ENCODE measurements around the gene ADCY5.

Gene ADCY5

DNA sequence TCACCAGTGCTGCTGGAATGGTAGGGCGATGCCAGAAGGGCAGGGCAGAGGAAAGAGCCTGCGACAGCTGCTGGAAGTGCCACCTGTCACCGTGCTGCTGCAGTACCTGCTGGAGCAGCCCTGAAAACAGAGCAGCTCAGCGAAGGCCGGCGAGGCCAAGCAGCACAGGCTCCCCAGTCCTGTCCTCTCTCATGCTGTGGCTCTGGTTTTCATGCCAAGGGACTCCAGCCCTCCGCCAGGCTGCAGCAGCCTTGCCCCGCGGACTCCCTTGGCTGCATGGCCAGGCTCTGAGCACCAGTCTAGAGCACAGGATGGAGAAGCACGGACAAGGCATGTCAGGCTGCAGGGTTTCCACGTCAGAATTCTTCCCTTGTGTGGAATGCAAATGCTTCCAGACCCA, 43.9 kb downstream of the ADCY5 start:
- DNase-seq, result peak in 1 of 2 donors; percentile 14

DNA sequence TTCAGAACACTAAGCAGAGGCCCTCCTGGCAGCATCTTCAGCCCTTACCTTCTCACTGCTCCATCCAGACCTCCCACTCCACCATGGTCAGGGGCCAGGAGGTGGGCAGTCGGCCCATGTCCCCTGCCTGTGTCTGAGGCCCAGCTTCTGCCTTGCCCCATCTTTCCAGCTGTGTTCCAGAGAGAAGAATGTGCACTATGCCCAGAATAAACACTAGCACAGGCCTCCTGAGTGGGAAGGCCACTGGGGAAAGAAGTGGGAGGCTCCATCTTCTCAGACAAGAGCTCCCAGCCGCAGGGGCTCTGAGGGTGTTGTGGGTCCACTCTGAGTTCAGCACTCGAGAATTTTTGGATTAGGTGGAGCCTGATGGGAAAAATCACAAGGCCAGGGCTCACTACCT, 44.5 kb downstream of the ADCY5 start:
- no peak for DNase-seq

DNA sequence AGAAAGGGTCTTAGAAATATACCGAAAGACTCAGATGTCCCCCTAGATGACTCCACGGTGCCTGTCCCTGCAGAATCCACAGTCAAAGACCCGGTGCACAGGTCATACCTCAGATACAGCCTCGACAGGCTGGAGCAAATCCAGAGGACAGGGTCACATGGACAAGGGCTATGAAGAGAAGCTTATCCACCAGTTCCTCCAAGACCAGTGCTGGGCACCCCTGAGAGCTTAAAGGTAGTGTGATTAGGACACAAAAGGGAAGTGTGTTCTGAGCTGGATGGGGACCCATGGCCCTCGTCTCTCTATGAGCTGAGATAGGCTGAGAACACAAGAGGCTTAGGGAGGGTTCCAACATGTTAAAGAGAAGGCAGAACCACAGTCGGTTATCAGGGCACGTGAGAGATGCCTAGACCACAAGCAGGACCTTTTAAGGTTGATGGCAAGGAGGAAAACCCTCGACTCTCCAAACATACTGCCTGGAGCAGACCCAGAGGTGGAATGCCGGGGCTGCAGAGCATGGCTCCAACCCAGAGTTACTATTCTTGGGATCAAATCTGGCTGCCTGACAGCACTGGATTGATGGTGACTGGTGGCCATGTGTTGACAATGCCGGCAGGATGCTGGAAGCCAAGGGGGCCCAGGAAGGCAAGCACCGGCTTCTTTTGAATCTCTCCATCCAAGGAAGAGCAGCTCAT, 46.9 kb downstream of the ADCY5 start:
- no peak for DNase-seq

DNA sequence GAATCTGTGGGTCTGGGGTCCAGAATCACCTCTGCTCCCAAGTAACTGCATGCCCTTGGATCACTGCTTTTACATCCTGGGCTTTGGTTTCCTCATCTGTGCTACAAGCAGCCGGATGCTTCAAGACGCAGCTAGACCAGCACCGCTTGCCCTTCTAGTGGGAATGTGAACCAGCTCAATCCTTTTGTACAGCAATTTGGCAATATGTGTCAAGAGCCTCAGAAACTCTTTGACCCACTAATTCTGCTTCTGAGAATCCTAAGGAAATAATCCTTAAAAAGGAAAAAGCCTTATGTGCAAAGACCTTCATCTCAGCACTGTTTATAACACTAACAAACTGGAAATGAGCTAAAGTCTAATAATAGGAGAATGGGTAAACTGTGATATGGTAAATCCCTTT, 48.7 kb downstream of the ADCY5 start:
- no peak for DNase-seq

DNA sequence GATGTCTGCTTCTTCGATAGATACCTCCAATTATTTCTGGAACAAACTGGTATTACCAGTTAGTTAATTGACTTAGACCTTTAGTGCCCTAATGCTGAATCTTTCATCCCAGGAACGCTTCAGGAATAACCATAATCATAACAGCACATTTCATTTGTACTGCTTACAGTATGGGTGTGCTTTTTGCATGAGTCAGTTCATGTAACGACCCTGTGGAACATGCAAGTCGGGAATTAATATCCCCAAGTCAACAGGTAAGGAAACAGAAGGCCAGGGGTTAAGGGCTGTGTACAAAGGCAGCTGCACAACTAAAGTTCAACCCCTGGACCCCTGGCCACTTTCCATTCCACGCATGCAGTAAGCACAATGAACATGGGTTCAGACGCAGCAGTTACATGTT, 49.2 kb downstream of the ADCY5 start:
- no peak for DNase-seq

DNA sequence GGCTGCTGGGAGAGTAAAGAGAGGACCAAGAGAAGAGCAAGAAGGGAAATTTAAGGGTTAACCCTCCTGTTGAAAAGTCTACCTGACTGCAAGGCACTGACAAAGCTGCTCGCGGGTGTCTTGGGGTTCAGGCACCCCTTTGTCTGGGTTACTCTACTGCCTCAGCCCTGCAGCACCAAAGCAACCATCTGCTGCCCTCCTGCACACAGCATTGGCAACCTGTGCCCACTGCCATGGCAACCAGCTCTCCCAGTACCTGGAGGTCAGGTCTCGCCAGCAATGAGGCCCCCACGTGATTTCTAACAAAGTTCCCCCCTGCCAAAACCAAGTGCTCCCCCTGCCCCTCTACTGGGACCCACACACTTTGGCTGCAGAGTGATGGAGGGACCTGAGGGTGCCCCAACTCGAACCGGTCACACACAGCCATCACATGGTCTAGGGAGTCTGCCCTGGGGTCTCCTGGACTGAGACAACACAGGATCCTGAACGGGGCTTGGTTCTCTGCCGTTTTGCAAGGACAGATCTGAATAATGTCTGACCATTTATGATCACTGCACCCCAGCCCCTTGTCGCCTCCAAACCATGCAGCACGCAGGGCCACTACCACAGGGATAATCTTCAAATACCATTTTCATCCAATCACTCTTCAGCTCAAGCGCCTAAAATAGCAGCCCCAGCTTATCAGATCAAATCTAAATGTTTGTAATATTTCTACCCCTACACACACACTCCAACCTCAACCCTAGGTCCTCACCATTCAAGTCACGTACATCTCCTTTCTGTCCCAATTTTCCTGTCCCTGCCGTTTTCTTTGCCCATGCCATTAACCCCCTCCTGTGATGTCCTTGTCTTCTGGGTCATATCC, 50.7 kb downstream of the ADCY5 start:
- no peak for DNase-seq

DNA sequence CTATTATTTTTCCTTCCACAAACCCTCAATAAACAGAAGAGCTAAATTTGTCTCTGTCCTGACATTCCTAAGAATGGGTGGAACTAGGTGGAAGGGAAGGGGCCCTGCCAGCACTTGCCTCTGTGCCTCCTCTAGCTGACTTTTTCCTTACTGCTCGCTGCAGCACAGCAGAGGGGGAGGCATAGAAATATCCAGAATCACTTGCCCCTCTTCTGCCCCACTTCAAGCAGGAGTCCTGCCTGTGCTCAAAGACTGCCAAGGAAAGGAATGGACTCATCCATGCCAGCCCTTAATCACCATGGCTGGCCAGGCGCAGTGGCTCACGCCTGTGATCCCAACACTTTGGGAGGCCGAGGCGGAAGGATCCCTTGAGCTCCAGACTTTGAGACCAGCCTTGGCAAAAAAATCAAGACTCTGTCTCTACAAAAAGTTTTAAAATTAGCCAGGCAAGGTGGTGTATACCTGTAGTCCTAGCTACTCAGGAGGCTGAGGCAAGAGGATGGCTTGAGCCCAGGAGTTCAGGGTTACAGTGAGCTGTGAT, 51.8 kb downstream of the ADCY5 start:
- DNase-seq, result no peak

DNA sequence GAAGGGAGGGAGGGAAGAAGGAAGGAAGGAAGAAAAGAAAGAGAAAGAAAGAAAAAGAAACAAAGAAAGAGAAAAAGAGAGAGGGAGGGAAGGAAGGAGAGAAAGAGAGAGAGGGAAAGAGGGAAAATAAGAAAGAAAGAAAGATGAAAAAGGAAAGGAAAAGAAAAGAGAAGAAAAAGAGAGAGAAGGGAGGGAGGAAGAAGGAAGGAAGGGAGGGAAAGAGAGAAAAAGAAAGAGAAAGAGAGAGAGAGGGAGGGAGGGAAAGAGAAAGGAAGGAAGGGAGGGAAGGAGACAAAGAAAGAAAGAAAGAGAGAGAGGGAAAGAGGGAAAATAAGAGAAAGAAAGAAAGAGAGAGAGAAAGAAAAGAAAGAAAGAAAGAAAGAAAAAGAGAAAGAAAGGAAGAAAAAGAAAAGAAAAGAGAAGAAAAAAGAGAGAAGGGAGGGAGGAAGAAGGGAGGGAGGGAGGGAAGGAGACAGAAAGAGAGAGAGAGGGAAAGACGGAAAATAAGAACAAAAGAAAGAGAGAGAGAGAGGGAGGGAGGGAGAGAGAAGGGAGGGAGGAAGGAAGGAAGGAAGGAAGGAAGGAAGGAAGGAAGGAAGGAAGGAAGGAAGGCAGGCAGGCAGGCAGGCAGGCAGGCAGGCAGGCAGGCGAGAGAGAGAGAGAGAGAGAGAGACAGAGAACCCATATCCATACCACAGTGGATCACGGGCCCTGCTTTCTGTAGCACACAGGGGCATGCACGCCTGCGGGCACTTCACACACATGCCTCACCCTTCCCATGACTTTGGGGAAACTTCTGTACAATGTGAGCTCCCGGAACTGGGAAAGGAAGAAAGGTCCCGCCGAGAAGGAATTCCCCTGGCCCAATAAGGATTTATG, 52.5 kb downstream of the ADCY5 start:
- no peak for DNase-seq

DNA sequence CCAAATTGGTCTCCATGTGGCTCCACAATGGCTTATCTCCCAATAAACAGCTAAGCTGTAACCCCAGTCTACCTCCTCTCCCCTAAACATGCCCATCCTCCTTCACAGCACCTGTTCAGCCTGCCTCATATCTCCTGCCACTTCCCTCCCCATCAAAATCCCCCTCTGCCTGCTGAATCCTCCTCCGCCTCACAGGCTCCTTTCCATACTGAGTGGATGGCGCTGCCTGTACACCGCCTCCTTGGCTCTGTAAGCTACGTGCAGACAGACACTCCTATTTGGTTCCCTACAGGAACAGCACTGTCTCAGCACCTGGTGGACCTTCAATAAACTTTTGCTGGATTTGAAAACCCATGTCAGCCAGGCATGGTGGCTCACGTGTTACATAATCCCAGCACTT, 53.7 kb downstream of the ADCY5 start:
- no peak for DNase-seq

DNA sequence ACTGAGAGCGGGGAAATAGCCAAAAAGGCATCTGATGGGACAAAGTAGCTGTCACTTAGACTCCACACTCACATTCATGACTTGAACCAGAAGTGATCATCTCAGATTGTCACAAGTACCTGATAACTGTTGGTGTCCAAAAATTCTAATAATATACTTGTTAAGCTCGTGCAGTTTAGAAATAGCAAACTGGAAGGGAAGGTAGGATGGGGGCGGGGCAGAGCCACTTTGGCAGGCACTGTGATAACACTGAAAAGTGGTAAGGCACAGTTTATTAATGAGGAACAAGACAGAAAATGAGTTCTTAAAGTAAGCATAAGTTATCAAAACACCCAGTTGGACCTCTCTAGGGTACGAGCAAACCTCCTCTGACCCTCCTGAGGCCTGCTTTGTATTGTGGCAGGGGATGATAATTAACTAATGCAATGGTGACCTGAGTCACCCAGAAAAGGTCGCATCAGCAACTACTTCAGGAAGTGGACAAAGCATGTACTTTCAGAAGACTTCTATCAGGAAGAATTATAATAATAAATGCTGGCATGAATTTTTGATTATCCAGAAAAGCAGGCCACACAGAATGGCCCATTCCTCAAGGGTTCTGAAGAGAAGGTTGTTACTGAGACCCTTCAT, 54.4 kb downstream of the ADCY5 start:
- no peak for DNase-seq

DNA sequence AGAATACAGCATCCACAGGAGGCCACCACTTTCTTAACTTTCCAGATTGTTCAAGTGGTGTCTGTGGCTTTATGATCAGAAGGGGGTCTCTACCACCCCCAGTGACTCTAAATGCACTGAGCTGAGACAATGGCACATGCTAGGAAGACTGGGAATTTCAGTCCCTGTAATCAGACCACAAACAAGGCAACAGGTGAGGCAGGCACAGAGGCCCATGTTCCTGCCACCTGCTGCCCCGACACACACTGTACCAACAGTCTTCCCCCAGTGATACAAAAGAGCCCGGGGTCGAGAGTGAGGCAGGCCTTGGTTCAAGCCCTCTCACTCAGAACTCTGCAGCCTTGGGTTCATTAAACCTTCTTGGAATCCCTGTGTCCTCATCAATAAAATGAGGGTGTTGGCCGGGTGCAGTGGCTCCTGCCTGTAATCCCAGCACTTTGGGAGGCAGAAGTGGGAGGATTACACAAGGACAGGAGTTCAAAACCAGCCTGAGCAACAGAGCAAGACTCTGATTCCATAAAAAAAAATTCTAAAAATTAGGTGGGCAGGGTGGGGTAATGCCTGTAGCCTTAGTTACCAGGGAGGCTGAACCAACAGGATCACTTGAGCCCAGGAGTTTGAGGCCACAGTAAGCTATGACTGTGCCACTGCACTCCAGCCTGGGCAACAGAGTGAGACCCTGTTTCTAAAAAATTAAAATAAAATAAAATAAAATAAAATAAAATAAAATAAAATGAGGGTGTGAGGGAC, 55.8 kb downstream of the ADCY5 start:
- no peak for DNase-seq

DNA sequence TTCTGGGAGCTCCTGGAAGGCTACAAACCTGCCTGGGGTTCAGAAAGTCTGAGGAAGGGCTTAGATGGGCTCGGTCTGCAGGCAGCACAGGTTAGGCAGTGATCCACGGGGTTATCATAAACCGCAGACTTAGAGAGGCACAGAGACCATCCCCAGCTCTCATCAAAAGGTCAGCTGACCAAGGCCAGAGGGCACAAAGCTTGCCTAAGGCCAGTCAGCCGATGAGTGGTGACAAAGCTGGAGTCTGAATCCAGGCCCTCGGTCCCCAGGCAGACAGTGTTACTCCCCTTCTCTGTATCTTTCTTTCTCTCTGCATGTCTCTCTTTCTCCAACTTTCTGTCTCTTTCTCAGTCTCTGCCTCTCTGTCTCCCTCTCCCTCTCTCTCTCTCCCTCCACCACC, 56.5 kb downstream of the ADCY5 start:
- DNase-seq, result no peak

DNA sequence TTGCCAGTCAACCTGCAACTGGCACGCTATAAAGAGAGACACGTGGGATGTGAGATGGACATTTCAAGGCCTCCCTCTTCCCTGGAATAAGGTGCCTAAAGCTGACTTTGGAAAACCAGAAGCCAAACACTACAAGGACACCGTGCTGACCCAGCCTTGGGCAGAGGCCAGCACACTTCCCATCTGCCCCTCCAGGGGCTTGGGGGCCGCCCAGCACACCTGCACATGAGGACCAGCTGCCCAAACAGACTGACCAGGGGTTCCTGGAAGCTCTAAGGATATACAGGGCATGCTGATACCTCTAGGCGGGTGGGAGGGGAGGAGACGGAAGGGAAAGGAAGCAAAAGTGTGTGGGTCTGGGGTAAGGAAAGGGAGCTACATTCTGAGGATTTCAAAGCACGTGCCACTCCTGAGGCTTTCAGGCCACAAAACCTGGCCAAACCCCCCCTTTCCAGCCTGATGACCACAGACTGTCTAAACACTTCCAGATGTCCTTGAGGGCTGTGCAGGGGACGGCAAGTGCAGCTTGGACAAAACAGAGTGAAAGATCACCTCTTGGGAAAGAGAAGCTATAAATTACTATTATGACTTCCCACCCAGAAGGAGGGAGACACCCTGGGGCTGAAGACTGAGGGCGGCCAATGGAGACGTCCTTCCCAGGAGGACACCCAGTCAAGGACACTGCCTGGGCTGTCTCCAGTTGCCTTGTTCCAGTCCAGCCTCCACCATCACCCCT, 57.9 kb downstream of the ADCY5 start:
- DNase-seq, result no peak

DNA sequence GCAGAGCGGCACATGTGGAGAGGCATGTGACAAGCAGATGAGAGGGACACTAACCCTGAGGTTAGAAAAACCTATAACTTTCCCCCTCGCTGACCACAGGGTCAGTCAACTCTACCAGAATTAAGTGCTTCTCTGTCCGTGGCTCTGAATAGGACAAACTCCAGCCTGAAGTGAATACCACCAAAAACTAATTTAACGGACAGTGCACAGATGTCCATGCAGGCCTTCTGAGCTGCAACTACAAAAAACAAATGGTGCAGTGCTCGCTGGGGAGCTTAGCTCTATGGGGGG, 59.3 kb downstream of the ADCY5 start:
- no peak for DNase-seq

DNA sequence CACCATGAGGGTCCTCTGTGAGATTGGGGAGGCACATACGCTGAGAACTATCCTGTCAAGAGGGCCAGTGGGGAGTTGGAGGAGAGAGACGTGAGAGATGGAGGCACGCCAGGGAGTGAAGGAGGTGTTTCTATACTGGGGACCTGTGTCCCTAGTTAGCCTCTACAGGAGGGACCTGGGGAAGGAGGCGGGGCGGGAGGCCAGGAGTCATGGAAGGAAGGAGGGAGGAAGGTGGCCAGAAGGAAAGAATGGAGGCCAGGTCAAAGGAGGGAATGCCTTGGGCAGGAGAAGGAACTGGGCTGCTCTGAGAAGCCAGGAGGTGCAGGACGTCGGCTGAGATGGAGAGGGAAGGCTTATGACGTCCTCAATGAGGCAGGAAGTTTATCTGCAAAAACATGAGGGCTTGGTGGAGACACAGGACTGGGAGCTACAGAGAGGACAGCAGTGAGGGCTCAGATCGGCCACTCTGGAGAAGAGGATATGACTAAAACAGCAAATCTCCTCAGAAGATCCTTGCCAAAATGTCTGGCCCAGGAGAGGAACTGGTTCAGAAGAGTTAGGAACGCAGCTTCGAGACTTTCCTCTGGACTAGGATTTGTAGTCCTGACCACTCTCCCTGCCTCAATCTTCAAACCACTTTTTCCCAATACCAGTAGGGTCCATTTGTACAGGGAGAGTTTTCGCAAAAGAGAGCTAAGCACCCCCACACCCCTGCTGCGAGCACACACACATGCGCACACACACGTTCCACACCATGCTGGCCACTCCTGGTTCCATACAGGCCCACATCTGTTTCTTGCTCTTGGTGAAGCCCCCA, 59.9 kb downstream of the ADCY5 start:
- no peak for DNase-seq

DNA sequence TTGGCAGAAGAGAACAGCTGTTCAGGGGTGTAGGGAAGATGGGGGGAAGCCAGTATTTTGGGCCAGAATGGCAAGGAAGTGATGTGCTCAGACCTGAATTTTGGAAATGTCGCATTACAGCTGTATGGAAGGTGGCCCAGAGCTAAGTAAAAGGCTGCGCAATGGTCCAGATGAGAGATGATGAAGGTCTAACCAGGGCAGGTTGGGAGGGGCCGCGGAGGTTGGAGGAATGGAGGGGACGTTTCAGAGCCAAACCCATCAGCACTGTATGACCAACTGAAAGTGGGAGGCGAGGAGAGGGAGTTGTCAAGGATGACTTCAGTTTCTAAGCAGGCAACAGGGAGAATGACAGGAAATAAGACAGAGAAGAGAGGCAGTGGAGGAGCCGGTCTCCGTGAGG, 60.8 kb downstream of the ADCY5 start:
- no peak for DNase-seq

DNA sequence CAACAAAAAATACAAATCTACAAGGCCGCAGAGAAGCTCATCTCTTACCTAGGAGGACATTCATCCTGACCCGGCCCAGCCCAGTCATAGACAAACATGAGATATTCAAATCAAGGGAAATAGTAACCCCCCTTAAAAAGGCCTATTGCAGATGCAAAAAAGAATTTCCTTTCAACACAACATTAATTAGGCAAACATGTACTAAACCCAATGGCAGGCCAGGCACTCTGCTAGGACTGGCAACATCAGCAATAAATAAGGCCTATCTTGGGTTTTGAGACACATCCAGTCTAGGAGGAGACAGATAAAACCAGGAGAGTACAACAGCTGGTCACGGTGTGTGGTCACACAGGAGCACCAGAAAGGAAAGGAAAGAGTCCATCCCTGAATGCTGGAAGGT, 61.4 kb downstream of the ADCY5 start:
- DNase-seq, result no peak

DNA sequence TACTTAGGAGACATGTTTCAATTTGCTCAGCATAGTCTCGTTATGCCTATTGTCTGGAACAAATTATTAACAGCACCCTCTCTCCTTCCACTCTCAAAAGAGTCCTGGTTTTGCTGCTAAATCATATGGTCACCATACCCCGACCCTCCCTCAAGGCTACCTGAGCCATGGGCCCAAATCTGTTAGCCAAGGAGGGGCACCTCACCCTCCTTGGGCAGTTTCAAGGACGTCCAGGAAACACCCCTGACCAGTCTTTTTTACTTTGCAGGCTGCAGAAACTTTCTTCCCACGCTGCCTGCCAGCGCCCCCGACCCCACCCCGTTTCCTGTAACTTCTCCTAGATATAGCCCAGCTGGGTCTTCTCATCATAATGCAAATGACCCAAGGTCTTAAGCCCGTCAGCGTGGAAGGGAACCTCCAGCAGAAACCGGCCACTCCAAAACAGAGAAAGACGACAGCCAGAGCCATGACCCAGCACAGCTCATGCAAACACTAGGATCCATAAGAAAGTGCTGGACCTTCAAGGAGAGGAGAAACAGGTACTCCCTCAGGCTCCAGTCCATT, 62.3 kb downstream of the ADCY5 start:
- DNase-seq, result no peak

DNA sequence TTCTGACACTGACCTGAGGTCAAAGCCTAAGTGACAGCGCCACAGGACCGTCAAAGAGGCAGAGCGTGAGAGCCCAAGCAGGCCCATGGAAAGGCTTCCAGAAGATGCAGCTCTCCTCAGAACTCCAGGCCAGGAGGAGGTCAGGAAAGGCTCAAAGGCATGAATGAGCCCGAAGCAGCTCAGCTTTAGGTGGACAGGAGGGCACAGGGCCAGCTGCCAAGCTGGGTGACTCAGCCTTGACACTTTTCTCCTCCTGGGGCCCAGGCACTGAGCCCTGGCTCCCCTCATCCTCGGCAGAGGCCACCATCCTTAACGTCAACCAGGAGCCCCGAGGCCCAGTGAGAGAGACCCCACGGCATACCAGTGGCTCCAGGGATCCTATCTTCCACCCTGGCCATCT, 62.9 kb downstream of the ADCY5 start:
- no peak for DNase-seq

DNA sequence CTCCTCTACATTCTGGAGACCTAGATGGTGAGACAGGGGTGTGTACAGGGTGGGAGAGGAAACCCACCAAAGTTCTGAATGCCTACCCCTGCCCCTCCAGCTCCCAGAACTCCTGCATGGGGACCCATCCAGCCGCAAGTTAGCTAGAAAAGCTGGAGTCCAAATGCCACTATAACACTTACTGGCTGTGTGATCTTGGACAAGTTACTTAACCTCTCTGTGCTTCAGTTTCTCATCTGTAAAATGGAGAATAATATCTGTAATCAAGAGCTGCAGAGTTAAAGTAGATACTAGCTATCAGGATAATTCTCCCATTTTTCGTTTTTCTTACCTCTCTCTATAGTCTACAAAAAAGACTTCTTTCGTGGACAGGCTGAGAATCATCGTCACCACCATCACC, 63.4 kb downstream of the ADCY5 start:
- no peak for DNase-seq
